Stimulated activated CD8-positive, alpha-beta memory T cell treated with anti-CD3 and anti-CD28 coated beads, Interleukin-15, amount 100 ng/mL, for 48 hours (primary cell): ENCODE data around the gene LIPE.

Experiments used
- DNase-seq, 2 donors: peaks; one replicate each; pipeline ENCODE4 v3.0.0-alpha.2; 2020; ENCODE audit warnings: low read depth in 2 of 2

Gene LIPE

GRCh38 chr19:42353341-42354015 lies 73.7 kb downstream of the LIPE start:
- no peak for DNase-seq

GRCh38 chr19:42352301-42353259 lies 74.6 kb downstream of the LIPE start:
- DNase-seq = peak; percentile 8 to 34
